LNCAP (cell line): ENCODE measurements around the gene ATG13.

Experiments used
- CTCF ChIP-seq: fragments of 450-650 bp; IDR thresholded peaks from 2 replicates; pipeline ENCODE4 v1.5.1; 2017; ENCODE audit warnings: mild to moderate bottlenecking

The ATG13 gene

GRCh38 chr11:46658259-46658658 is 40.9 kb downstream of the ATG13 start:
- no peak for TF ChIP-seq CTCF

GRCh38 chr11:46659908-46660307 is 42.6 kb downstream of the ATG13 start:
- no peak for TF ChIP-seq CTCF

- TF ChIP-seq CTCF, result no peak
These were observed 44.5 kb downstream of the ATG13 start for GRCh38 chr11:46661836-46662235.

- no peak for TF ChIP-seq CTCF
These were observed 45.0 kb downstream of the ATG13 start for GRCh38 chr11:46662366-46662765.

- no peak for TF ChIP-seq CTCF
These were observed 46.1 kb downstream of the ATG13 start for GRCh38 chr11:46663277-46663940.

- no peak for TF ChIP-seq CTCF
These were observed 47.3 kb downstream of the ATG13 start for GRCh38 chr11:46664612-46665011.

- TF ChIP-seq CTCF, result no peak
These were observed 48.0 kb downstream of the ATG13 start for GRCh38 chr11:46665356-46665755.

- TF ChIP-seq CTCF, result no peak
These were observed 49.2 kb downstream of the ATG13 start for GRCh38 chr11:46666516-46666915.
